HG02678 (cell line): ENCODE measurements around the gene MDFIC.

Experiments used
- ATAC-seq: cut with Tn5 transposase; IDR thresholded peaks from one replicate; pipeline ENCODE4 v1.9.1; 2021; ENCODE audit warnings: mild to moderate bottlenecking, moderate library complexity; ENCODE audit not compliant: unreplicated experiment

MDFIC gene

DNA sequence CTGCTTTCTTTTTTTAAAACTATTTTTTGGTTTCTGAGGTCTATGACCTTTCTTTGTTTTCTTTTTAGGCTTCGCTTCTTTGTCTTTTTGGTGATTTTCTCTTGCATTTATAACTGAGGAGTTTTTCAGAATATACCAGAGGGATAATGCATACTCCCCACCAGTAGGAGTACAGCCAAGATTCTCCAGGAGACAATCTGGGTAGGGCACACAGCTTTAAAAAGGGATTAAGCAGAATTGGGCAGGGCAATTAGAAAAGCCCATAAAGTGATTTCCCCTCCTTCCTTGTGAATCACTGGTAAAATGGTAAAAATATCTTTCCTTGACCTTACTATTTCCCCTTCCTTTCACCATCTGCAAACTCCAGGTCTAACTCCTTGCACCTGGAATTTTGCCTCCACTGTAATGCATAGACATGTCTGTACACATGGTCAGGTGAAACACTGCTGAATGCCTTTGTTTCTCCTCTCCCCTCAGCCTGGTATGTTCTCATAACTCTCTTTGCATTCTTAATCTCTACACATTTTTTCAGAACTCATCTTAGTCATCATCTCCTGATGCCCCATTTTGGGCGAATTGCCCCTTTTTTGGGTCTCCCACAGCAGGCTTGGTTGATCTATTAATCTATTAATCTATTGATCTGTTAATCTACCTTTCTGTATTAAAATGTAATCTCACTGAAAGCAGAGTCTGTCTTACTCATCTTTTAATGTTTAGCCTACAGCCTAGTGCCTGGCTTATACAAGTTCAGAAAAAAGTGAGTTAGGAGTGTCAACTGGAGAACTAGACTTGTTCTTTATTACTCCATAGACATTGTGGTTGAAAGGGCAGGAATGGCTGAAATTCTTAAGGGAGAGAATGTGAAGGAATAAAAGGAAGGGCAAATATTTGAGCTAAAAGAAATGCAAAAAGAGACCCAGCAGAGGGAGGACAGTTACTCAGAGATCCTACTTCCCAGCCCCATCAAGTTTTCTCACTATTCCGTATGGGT is 64.6 kb downstream of the MDFIC start:
- no peak for ATAC-seq

DNA sequence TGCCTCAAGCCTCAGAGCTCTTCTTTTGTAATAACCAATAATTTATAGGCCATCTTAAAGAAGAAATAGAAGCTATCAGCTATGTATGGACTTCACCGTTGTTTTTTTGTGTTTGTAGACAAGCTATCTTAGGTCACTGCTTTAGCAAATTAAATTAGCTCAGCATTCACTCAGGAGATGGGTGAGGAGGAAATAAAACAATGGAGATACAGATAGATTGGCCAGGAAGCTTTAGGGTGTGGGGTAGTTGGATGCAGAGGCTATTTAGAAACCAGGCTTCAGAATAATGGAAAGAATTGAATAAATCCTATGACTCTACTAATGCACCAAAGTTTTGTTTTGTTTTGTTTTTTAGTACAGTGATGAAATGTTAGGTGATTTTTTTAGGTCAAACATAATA is 66.1 kb downstream of the MDFIC start:
- ATAC-seq = no peak

- ATAC-seq = no peak
Observed at GRCh38 chr7:114988755-114989375, 67.0 kb downstream of the MDFIC start.

DNA sequence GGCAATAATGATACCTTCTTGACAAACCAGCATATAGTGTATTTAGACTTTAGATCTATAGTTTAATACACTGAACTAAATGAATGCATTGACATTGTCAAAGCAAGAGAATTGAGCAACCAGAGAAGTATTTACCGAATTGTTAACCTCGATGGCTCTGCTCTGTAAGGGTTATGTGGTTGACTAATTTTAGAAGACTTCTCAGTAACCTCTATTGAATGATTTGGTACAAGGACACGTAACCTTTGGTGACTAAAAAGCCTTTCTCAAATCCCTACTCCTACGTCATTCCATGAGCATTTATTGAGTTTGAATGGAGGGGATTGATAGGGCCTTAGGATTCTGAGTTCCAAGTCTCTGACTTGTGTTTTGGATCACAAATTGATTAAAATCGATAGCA is 67.6 kb downstream of the MDFIC start:
- ATAC-seq = no peak

- no peak for ATAC-seq
Observed at GRCh38 chr7:114997487-114998404, 75.9 kb downstream of the MDFIC start.

DNA sequence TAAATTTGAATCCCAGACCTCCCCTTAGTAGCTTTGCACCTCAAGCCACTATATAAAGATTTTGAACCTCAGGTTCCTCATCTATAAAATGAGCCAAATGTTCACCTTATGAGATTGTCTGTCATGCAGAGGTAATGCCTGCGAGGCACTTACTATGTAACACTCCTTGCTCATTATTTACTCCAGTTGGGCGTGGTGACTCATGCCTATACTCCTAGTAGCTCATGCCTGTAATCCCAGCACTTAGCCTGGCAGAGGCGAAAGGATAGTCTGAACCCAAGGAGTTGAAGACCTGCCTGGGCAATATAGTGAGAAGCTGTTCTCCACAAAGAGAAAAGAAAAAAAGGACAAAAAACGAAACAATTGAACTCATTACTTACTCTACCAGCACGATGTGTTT is 82.2 kb downstream of the MDFIC start:
- ATAC-seq = no peak

DNA sequence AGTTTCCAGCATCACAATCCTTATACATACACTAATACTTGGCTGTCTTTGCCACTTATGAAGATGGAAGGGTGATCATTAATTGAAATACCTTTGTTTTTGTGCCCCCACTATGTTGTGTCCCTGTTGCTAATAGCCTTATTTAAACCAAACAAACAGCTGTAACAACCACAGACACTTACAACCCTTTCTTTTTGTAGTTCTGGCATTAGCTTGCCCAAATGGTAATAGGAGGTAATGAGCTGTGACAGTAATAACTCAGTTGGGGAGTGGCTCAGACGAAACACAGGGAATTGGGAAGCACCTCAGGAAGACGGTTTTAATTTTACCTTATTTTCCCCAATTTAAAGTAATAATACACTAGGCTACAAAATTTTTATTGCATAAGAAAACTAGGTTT is 83.4 kb downstream of the MDFIC start:
- ATAC-seq = no peak

DNA sequence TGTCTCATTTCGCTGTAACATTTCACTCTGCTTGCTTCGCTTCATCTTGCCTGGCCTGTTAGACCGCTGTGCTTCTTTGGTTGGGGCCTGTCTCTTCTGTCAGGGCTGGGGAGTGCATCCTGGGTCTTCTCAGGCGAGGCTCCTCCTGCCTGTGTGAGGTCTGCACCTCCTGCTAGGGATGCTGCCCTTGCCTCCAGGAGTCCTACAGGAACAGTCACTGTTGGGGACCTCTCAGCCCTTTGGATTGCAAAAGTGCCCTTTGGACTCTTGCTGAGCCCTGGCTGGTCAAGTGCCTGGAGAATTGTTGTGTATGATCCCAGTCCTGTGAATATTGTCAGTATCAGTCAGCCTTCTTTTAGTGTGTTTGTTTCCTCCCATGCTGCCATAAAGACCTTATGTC is 84.1 kb downstream of the MDFIC start:
- ATAC-seq = no peak

DNA sequence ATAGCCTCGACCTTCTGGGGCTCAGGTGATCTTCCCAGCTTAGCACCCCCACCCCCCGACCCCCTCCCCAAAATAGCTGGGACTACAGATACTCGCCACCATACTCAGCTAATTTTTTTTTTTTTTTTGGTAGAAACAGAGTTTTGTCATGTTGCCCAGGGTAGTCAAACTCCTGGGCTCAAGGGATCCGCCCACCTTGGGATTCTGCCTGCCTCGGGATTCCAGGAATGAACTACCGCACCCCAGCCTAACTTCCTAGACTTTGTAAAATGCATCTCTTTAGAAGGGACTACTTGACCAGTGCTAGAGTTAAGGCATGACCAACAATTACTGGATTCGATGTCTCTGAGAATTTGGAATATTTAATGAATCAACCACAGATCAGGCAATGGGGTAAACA is 85.9 kb downstream of the MDFIC start:
- no peak for ATAC-seq

GRCh38 chr7:115008465-115009114 is 86.7 kb downstream of the MDFIC start:
- ATAC-seq = peak; percentile 50

GRCh38 chr7:115009139-115009538 is 87.2 kb downstream of the MDFIC start:
- ATAC-seq = peak; percentile 75

- no peak for ATAC-seq
Observed at GRCh38 chr7:115009736-115010440, 88.0 kb downstream of the MDFIC start.

DNA sequence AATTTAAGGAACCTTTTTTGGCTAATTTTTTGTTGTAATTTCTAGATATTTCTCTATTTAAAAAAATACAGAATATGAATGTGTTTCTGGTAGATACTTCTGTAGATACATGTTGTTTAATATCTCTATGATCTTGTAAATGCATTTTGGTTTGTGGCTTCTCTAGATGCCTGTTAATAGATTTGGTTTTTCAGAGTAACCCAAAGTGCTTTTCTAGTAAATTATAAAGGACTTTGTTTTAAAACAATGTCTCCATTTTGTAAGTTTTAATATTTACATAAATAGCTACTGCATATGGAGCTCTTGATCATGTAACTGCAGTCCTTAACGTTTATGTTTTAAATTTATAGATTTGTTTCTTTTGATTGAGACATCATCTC is 88.5 kb downstream of the MDFIC start:
- ATAC-seq = no peak

GRCh38 chr7:115013886-115014285 is 92.0 kb downstream of the MDFIC start:
- ATAC-seq = no peak

DNA sequence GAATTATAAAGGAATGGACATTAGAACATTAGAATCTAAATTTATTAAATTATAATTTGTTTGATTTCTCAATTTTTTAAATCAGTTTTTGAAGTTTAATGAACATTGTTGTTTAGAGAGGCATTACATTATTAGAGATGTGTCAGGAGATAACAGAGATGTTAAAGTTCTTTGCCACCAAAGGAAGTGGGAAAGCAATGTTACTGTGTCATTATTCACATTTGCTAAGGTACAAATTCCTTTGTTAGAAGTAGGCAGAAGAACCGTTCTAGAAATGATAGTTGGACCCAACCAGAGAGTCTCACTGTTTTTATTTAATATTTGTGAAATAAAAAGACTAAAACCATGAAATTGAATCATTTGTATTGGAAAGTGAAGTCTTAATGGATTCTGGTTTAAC is 92.9 kb downstream of the MDFIC start:
- ATAC-seq = no peak

DNA sequence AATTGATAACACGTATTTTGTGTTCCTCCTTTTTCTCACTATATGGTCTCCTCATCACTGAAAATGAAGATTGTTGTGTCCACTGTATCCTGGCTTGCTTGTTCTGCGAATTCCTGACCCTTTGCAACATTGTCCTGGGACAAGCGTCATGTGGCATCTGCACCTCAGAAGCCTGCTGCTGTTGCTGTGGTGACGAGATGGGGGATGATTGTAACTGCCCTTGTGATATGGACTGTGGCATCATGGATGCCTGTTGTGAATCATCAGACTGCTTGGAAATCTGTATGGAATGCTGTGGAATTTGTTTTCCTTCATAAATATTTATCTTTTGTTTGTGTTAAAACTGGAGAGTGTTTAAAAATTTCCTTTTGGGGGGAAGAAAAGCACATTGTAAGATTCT is 93.7 kb downstream of the MDFIC start:
- ATAC-seq = no peak

DNA sequence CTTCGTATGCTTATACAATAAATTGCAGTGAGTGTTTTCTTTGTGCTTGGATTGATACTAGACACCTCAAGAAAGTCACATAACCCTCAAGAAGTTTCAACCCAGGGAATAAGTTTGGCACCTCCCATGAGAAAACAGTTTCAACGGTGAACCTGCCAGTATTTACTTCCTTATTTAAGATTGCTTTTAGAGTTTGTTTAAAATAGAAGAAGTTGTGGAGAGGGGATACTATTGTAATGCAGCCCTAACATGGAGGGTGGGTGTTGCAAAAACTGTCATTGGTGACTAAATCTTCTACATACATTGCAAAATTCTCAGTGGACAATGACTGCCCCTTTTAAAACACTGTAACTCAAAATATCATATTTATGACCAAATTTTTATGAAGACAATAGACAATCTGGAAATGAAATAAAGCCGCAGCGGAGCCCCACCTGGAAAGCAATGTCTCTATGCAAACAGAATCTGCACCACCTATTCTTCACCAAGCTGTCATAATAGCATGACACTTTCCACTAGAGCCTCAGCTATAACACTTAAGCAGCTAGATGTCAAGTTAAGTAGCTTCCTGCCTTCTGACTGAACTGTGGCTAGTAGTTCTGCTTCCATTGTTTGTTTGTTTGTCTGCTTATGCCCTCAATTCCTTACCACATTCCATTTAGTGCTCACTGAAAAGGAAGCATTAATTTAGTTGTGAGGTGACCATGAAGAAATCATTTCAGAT is 98.2 kb downstream of the MDFIC start:
- no peak for ATAC-seq

DNA sequence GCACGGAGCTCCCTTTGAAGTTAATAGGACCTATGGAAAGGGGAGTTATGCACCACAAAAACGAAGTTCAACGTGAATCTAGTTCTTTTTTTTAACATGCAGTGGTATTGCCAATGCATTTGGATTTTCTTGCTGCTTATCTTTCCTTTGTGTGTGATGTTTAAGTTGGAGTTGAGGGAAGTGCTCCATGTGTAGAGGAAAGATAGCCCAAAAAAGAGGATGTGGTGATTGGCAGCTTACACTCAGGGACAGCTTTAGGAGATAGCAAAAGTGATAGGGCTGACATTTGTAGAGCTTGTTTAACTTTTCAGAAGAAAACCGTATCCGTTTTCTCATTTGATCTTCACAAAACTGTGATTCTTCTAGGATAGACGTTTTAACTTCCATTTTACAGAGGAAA is 101.3 kb downstream of the MDFIC start:
- ATAC-seq = no peak

DNA sequence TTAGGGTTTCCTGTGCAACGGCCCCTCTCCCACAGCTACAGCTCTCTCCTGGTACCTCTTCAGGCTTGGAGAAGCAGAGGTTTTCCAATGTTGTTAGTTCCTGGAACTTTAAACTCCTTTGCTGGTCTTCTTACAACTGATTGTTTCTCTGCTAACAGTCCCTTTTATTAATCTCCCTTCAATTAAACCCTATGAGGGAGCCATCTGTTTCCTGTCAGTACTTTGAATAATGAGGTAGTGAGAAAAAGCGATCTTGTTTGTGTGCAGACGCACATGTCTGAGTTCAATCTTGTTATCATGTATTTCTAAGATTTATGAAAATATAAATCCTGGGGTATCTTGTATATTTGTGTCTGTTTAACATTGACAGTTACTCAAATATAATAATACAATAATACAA is 102.4 kb downstream of the MDFIC start:
- peak; percentile 46 for ATAC-seq
